Type B pancreatic cell (in vitro differentiated cells): Measurements from ENCODE around the gene SHE. TPM values are rescaled to one million over a fixed set of nuclear protein-coding genes. Genes with fewer than 3 reads are reported as not detected.

ENCODE experiments used
- DNase-seq: peaks from one replicate; pipeline ENCODE4 v3.0.0; 2021; ENCODE audit warnings: mixed read lengths; ENCODE audit not compliant: unreplicated experiment; ENCODE audit errors: extremely low spot score
- H3K27ac Mint-ChIP-seq: 2 replicates; pipeline ENCODE4 v1.8.0; 2021; ENCODE audit warnings: mild to moderate bottlenecking, mixed read lengths
- H3K27me3 Mint-ChIP-seq: 2 replicates; pipeline ENCODE4 v1.8.0; 2021; ENCODE audit warnings: mixed read lengths
- H3K36me3 Mint-ChIP-seq: 2 replicates; pipeline ENCODE4 v1.8.0; 2021; ENCODE audit warnings: mixed read lengths
- H3K4me1 Mint-ChIP-seq: one replicate; pipeline ENCODE4 v1.8.0; 2021; ENCODE audit warnings: mixed read lengths; ENCODE audit not compliant: unreplicated experiment
- H3K4me3 Mint-ChIP-seq: 2 replicates; pipeline ENCODE4 v1.8.0; 2021; ENCODE audit warnings: mild to moderate bottlenecking, mixed read lengths
- H3K9me3 Mint-ChIP-seq: 2 replicates; pipeline ENCODE4 v1.8.0; 2021; ENCODE audit warnings: mixed read lengths
- CTCF ChIP-seq: fragments of 200-600 bp; sonication (generic); conservative IDR thresholded peaks from 2 replicates; pipeline ENCODE4 v1.5.0; 2021; ENCODE audit warnings: antibody characterized with exemption, mild to moderate bottlenecking
- total RNA-seq: library from RNA; stranded (reverse); gene quantifications from 2 replicates; pipeline ENCODE4 v1.2.1, GENCODE V29; 2021; ENCODE audit warnings: low replicate concordance

The SHE gene
- total RNA-seq, 1 donor from 2014 or later: 0.27 TPM

- peaks cover 15% of the 10 kb centered on the region for H3K4me1 Mint-ChIP-seq
- no peaks in the 10 kb centered on the region for H3K9me3 Mint-ChIP-seq
- TF ChIP-seq CTCF: no peak
- no peak overlapping the region for H3K4me3 Mint-ChIP-seq
- DNase-seq: no peak
- peaks cover 15% of the 10 kb centered on the region for H3K36me3 Mint-ChIP-seq
- no peak overlapping the region for H3K27ac Mint-ChIP-seq
- peaks cover 5% of the 10 kb centered on the region for H3K27me3 Mint-ChIP-seq
Observed at GRCh38 chr1:154548028-154548427, 45.8 kb upstream of the SHE start.

GRCh38 chr1:154547105-154547732, 45.0 kb upstream of the SHE start:
- H3K9me3 Mint-ChIP-seq: no peaks in the 10 kb centered on the region

GRCh38 chr1:154546264-154547063, 44.3 kb upstream of the SHE start:
- Mint-ChIP-seq H3K27me3 (peaks cover 16% of the 10 kb centered on the region), H3K27ac (no peak overlapping the region), H3K4me3 (no peak overlapping the region), H3K36me3 (peaks cover 15% of the 10 kb centered on the region), H3K9me3 (no peaks in the 10 kb centered on the region), H3K4me1 (peaks cover 15% of the 10 kb centered on the region)
- TF ChIP-seq CTCF: peak; percentile 80
- DNase-seq: no peak

More at GRCh38 chr1:154547105-154547732, 45.0 kb upstream of the SHE start:
- Mint-ChIP-seq H3K27ac (no peak overlapping the region), H3K27me3 (peaks cover 9% of the 10 kb centered on the region), H3K36me3 (peaks cover 15% of the 10 kb centered on the region), H3K4me3 (no peak overlapping the region), H3K4me1 (peaks cover 15% of the 10 kb centered on the region)
- TF ChIP-seq CTCF: no peak
- DNase-seq: no peak

GRCh38 chr1:154541231-154541630, 39.0 kb upstream of the SHE start:
- Mint-ChIP-seq H3K4me1 (peaks cover 5% of the 10 kb centered on the region), H3K4me3 (no peak overlapping the region), H3K27me3 (peaks cover 51% of the 10 kb centered on the region), H3K9me3 (no peaks in the 10 kb centered on the region), H3K36me3 (no peaks in the 10 kb centered on the region), H3K27ac (no peak overlapping the region)
- no peak for TF ChIP-seq CTCF
- DNase-seq: no peak

GRCh38 chr1:154539486-154540483, 37.6 kb upstream of the SHE start:
- no peak overlapping the region for H3K4me3 Mint-ChIP-seq
- no peaks in the 10 kb centered on the region for H3K9me3 Mint-ChIP-seq
- no peak overlapping the region for H3K27ac Mint-ChIP-seq
- DNase-seq: no peak
- peaks cover 5% of the 10 kb centered on the region for H3K4me1 Mint-ChIP-seq
- H3K27me3 Mint-ChIP-seq: peaks cover 54% of the 10 kb centered on the region
- H3K36me3 Mint-ChIP-seq: no peaks in the 10 kb centered on the region
- no peak for TF ChIP-seq CTCF
